WTC11 (cell line): Measurements from ENCODE around the gene NOX3. TPM values are rescaled to one million over a fixed set of nuclear protein-coding genes. Genes with fewer than 3 reads are reported as not detected.

Experiments used
- ATAC-seq: fragments of 200-7000 bp; cut with Tn5 transposase; 2 replicates; pipeline ENCODE4 v1.10.0; 2021; ENCODE audit warnings: mild to moderate bottlenecking, moderate library complexity
- CTCF ChIA-PET: fragments of 300-600 bp; sonication (Branson Sonifier 250); formaldehyde crosslinking; loops from one replicate; lab custom pipeline; 2021; ENCODE audit warnings: antibody characterized with exemption; lab: Charles Lee
- POLR2A ChIA-PET: fragments of 350-600 bp; sonication (Branson Sonifier 250); formaldehyde crosslinking; loops from one replicate; lab custom pipeline; 2021; ENCODE audit warnings: antibody characterized with exemption; lab: Charles Lee
- DNase-seq: peaks from one replicate; pipeline ENCODE4 v3.0.0; 2021; ENCODE audit warnings: low spot score
- H3K27ac Mint-ChIP-seq: 2 replicates; pipeline ENCODE4 v1.8.0; 2021; ENCODE audit warnings: mixed read lengths
- H3K27me3 Mint-ChIP-seq: 2 replicates; pipeline ENCODE4 v1.8.0; 2021; ENCODE audit warnings: low read depth, mild to moderate bottlenecking, moderate library complexity, mixed read lengths
- H3K36me3 Mint-ChIP-seq: 2 replicates; pipeline ENCODE4 v1.8.0; 2021; ENCODE audit warnings: mixed read lengths
- H3K4me1 Mint-ChIP-seq: 2 replicates; pipeline ENCODE4 v1.8.0; 2022; ENCODE audit warnings: mixed read lengths
- H3K4me3 Mint-ChIP-seq: 2 replicates; pipeline ENCODE4 v1.8.0; 2021; ENCODE audit warnings: mild to moderate bottlenecking, moderate library complexity, mixed read lengths
- H3K9me3 Mint-ChIP-seq: 2 replicates; pipeline ENCODE4 v1.8.0; 2021; ENCODE audit warnings: mixed read lengths
- ARID4B ChIP-seq: sonication (generic); formaldehyde crosslinking; IDR thresholded peaks from 2 replicates; pipeline ENCODE4 v1.8.0; 2023; ENCODE audit warnings: missing genetic modification reagents, mild to moderate bottlenecking, borderline replicate concordance
- CDX4 ChIP-seq: fragments of 250-450 bp; sonication (Bioruptor Pico); IDR thresholded peaks from 2 replicates; pipeline ENCODE4 v1.9.0; 2021; ENCODE audit warnings: moderate library complexity, mild to moderate bottlenecking, inconsistent platforms, borderline replicate concordance
- CREB1 ChIP-seq: sonication (generic); formaldehyde crosslinking; IDR thresholded peaks from 2 replicates; pipeline ENCODE4 v1.8.0; 2023; ENCODE audit warnings: mild to moderate bottlenecking, missing genetic modification reagents
- E2F4 ChIP-seq: sonication (generic); formaldehyde crosslinking; IDR thresholded peaks from 2 replicates; pipeline ENCODE4 v1.8.1; 2022; ENCODE audit warnings: low read depth, mild to moderate bottlenecking, moderate library complexity, missing genetic modification reagents, borderline replicate concordance
- E2F5 ChIP-seq: sonication (generic); formaldehyde crosslinking; IDR thresholded peaks from 2 replicates; pipeline ENCODE4 v1.8.1; 2022; ENCODE audit warnings: mild to moderate bottlenecking, moderate library complexity, missing genetic modification reagents
- FOXK1 ChIP-seq: sonication (generic); formaldehyde crosslinking; IDR thresholded peaks from 2 replicates; pipeline ENCODE4 v1.8.0; 2022; ENCODE audit warnings: mild to moderate bottlenecking, moderate library complexity, missing genetic modification reagents
- GTF2I ChIP-seq: fragments of 250-450 bp; sonication (Bioruptor Pico); conservative IDR thresholded peaks from 2 replicates; pipeline ENCODE4 v1.4.0; 2021; ENCODE audit warnings: mild to moderate bottlenecking
- MXD4 ChIP-seq: fragments of 250-450 bp; sonication (Bioruptor Pico); IDR thresholded peaks from 2 replicates; pipeline ENCODE4 v1.8.0; 2021; ENCODE audit warnings: mild to moderate bottlenecking, moderate library complexity, borderline replicate concordance
- NFATC4 ChIP-seq: fragments of 250-450 bp; sonication (Bioruptor Pico); IDR thresholded peaks from 2 replicates; pipeline ENCODE4 v1.9.0; 2021; ENCODE audit warnings: mild to moderate bottlenecking
- NFE2L1 ChIP-seq: sonication (generic); formaldehyde crosslinking; IDR thresholded peaks from 2 replicates; pipeline ENCODE4 v1.8.1; 2023; ENCODE audit warnings: missing genetic modification reagents
- NFYB ChIP-seq: sonication (generic); formaldehyde crosslinking; conservative IDR thresholded peaks from 2 replicates; pipeline ENCODE4 v1.8.0; 2022; ENCODE audit warnings: low read depth, missing genetic modification reagents
- SOX15 ChIP-seq: fragments of 250-450 bp; sonication (Bioruptor Pico); IDR thresholded peaks from 2 replicates; pipeline ENCODE4 v1.9.0; 2021; ENCODE audit warnings: mild to moderate bottlenecking
- TEAD1 ChIP-seq: sonication (generic); formaldehyde crosslinking; IDR thresholded peaks from 2 replicates; pipeline ENCODE4 v1.8.0; 2022; ENCODE audit warnings: mild to moderate bottlenecking, missing genetic modification reagents
- ZNF138 ChIP-seq: sonication (generic); formaldehyde crosslinking; conservative IDR thresholded peaks from 2 replicates; pipeline ENCODE4 v1.8.1; 2022; ENCODE audit warnings: mild to moderate bottlenecking, moderate library complexity, missing genetic modification reagents
- ZNF263 ChIP-seq: sonication (generic); formaldehyde crosslinking; IDR thresholded peaks from 2 replicates; pipeline ENCODE4 v1.8.1; 2022; ENCODE audit warnings: low read depth, mild to moderate bottlenecking, moderate library complexity, missing genetic modification reagents
- total RNA-seq: library from RNA; stranded (reverse); gene quantifications from 3 replicates; pipeline ENCODE4 v1.2.3, GENCODE V29; 2021
- TF ChIP-seq, protein P1 (sequence below): sonication (generic); formaldehyde crosslinking; IDR thresholded peaks from 2 replicates; pipeline ENCODE4 v1.8.1; 2022; ENCODE audit warnings: mild to moderate bottlenecking, missing genetic modification reagents, moderate library complexity, borderline replicate concordance
- TF ChIP-seq, protein P2 (sequence below): sonication (generic); formaldehyde crosslinking; IDR thresholded peaks from 2 replicates; pipeline ENCODE4 v1.8.0; 2022; ENCODE audit warnings: mild to moderate bottlenecking, missing genetic modification reagents

Gene NOX3
- total RNA-seq, 1 experiment from 2014 or later: not detected

GRCh38 chr6:155461556-155461955 is 5.9 kb upstream of the NOX3 start:
- POLR2A ChIA-PET: no interaction called here
- peaks cover 11% of the 10 kb centered on the region; the same call in 1 of the 2 replicates for H3K36me3 Mint-ChIP-seq
- H3K9me3 Mint-ChIP-seq: peaks cover 28% of the 10 kb centered on the region
- TF ChIP-seq E2F4 (CRISPR knock-in tag): no peak
- TF ChIP-seq ARID4B (CRISPR knock-in tag): no peak
- no peak for TF ChIP-seq TEAD1 (CRISPR knock-in tag)
- no peak for TF ChIP-seq CDX4 (CRISPR knock-in tag)
- no peak for TF ChIP-seq MXD4 (CRISPR knock-in tag)
- TF ChIP-seq NFATC4: no peak
- TF ChIP-seq FOXK1: no peak
- no peak for TF ChIP-seq E2F5 (CRISPR knock-in tag)
- TF ChIP-seq, protein P1, sequence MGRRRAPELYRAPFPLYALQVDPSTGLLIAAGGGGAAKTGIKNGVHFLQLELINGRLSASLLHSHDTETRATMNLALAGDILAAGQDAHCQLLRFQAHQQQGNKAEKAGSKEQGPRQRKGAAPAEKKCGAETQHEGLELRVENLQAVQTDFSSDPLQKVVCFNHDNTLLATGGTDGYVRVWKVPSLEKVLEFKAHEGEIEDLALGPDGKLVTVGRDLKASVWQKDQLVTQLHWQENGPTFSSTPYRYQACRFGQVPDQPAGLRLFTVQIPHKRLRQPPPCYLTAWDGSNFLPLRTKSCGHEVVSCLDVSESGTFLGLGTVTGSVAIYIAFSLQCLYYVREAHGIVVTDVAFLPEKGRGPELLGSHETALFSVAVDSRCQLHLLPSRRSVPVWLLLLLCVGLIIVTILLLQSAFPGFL (CRISPR knock-in tag): no peak
- TF ChIP-seq GTF2I (CRISPR knock-in tag): no peak
- TF ChIP-seq, all 79 proteins: peak for 0
- peaks cover 37% of the 10 kb centered on the region for H3K4me1 Mint-ChIP-seq
- no peak for ATAC-seq
- CTCF ChIA-PET: no interaction called here
- no peaks in the 10 kb centered on the region for H3K27me3 Mint-ChIP-seq
- H3K4me3 Mint-ChIP-seq: no peak overlapping the region
- no peak overlapping the region for H3K27ac Mint-ChIP-seq
- DNase-seq: peak; percentile 19

DNA sequence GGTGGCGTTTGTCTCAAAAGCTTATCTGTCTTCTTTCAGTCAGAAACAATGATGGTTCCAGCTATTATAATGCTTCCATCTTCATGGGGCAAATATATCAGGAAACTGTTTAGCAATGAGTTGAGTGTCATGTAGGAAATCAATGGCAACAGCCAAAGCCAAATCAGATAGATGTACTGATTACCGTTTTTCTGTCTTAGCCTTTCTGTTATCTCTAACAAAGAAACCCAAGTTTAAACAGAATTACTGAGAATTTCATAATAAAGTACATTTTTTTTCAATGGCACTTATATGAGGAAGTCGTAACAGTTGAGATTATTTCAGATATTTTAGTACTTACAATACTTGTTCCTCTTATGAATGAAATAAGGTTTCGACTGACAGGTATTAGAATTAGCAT is 1.2 kb downstream of the NOX3 start:
- H3K36me3 Mint-ChIP-seq: no peaks in the 10 kb centered on the region
- H3K4me1 Mint-ChIP-seq: peaks cover 39% of the 10 kb centered on the region
- ATAC-seq (no peak), DNase-seq (no peak)
- no peaks in the 10 kb centered on the region for H3K9me3 Mint-ChIP-seq
- ChIA-PET POLR2A (no interaction called here), CTCF (interaction anchor here (1.0 kb wide), 1 partner anchor 40 kb away, joined by 3 read pairs; no protein-coding TSS in a partner anchor)
- no peak for TF ChIP-seq NFYB (CRISPR knock-in tag)
- no peak for TF ChIP-seq CREB1 (CRISPR knock-in tag)
- TF ChIP-seq, protein P2, sequence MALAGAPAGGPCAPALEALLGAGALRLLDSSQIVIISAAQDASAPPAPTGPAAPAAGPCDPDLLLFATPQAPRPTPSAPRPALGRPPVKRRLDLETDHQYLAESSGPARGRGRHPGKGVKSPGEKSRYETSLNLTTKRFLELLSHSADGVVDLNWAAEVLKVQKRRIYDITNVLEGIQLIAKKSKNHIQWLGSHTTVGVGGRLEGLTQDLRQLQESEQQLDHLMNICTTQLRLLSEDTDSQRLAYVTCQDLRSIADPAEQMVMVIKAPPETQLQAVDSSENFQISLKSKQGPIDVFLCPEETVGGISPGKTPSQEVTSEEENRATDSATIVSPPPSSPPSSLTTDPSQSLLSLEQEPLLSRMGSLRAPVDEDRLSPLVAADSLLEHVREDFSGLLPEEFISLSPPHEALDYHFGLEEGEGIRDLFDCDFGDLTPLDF (CRISPR knock-in tag): no peak
- no peak for TF ChIP-seq ZNF138 (CRISPR knock-in tag)
- TF ChIP-seq NFE2L1 (CRISPR knock-in tag): no peak
- TF ChIP-seq CDX4 (CRISPR knock-in tag): no peak
- no peak for TF ChIP-seq SOX15 (CRISPR knock-in tag)
- no peak for TF ChIP-seq TEAD1 (CRISPR knock-in tag)
- no peak for TF ChIP-seq NFATC4
- no peak for TF ChIP-seq ZNF263 (CRISPR knock-in tag)
- H3K4me3 Mint-ChIP-seq: no peak overlapping the region
- no peak overlapping the region for H3K27ac Mint-ChIP-seq
- no peaks in the 10 kb centered on the region for H3K27me3 Mint-ChIP-seq
